Calu3 (cell line): ENCODE measurements around the gene CHMP3. TPM values are rescaled to one million over a fixed set of nuclear protein-coding genes. Genes with fewer than 3 reads are reported as not detected.

Source experiments
- Bru-seq: library from RNA; stranded (reverse); fragments of 400-500 nt; gene quantifications from one replicate; lab custom pipeline; 2021; lab: Mats Ljungman, UMichigan
- BruChase-seq, 2 experiments: library from RNA; stranded (reverse); fragments of 400-500 nt; gene quantifications; one replicate each; lab custom pipeline; 2021; lab: Mats Ljungman, UMichigan
- BruUV-seq: library from RNA; stranded (reverse); fragments of 400-500 nt; replicated peaks from 2 replicates; lab custom pipeline; 2021; lab: Mats Ljungman, UMichigan
- CTCF ChIA-PET: fragments of 300-600 bp; sonication (Branson Sonifier 250); formaldehyde crosslinking; loops from one replicate; lab custom pipeline; 2022; ENCODE audit warnings: antibody characterized with exemption; lab: Charles Lee
- DNase-seq: peaks from one replicate; pipeline ENCODE4 v3.0.0; 2022
- H3K27ac Mint-ChIP-seq: one replicate; pipeline ENCODE4 v1.8.0; 2022; ENCODE audit warnings: mixed read lengths; ENCODE audit not compliant: unreplicated experiment
- H3K27me3 Mint-ChIP-seq: one replicate; pipeline ENCODE4 v1.8.0; 2022; ENCODE audit warnings: mixed read lengths; ENCODE audit not compliant: unreplicated experiment
- H3K36me3 Mint-ChIP-seq: one replicate; pipeline ENCODE4 v1.8.0; 2022; ENCODE audit warnings: mild to moderate bottlenecking, moderate library complexity, mixed read lengths; ENCODE audit not compliant: insufficient read depth, unreplicated experiment
- H3K4me1 Mint-ChIP-seq: one replicate; pipeline ENCODE4 v1.8.0; 2022; ENCODE audit warnings: mild to moderate bottlenecking, low read depth, mixed read lengths; ENCODE audit not compliant: unreplicated experiment
- H3K4me3 Mint-ChIP-seq: one replicate; pipeline ENCODE4 v1.8.0; 2022; ENCODE audit warnings: mild to moderate bottlenecking, low read depth, moderate library complexity, mixed read lengths; ENCODE audit not compliant: unreplicated experiment
- H3K9me3 Mint-ChIP-seq: one replicate; pipeline ENCODE4 v1.8.0; 2022; ENCODE audit warnings: low read depth, mixed read lengths; ENCODE audit not compliant: unreplicated experiment
- CTCF ChIP-seq: fragments of 200-600 bp; IDR thresholded peaks from one replicate; pipeline ENCODE4 v1.8.0; 2022; ENCODE audit warnings: antibody characterized with exemption; ENCODE audit not compliant: unreplicated experiment
- intact Hi-C: fragments of 100-400 bp; cut with micrococcal nuclease; formaldehyde crosslinking; loops from one replicate; pipeline ENCODE4 v1.10.0; 2022; ENCODE audit not compliant: unreplicated experiment
- long read RNA-seq: library from polyadenylated mRNA; stranded (forward); transcript quantifications from one replicate; pipeline ENCODE4 v2.0.0, GENCODE V29; 2022
- total RNA-seq: library from RNA; stranded (reverse); gene quantifications from 2 replicates; pipeline ENCODE4 v1.2.3, GENCODE V29; 2022

The CHMP3 gene
- total RNA-seq: 126 and 127 TPM in 2 replicates
- Bru-seq, nascent RNA: percentile 94 among the genes with signal in this experiment
- BruChase-seq, experiment 1, labeled RNA remaining after a 6-hour chase: percentile 99 among the genes with signal in this experiment
- BruChase-seq, experiment 2, labeled RNA remaining after a 2-hour chase: percentile 98 among the genes with signal in this experiment
- long read RNA-seq, transcript CHMP3-201 (6 exons, 3,171 nt): major isoform, 114 of 148 reads
- long read RNA-seq, transcript CHMP3-203 (5 exons, 1,099 nt): minor isoform, 5 of 148 reads
- long read RNA-seq, partial matches to known transcripts: 3 of 148 reads
- long read RNA-seq, other reads (novel, unspliced or antisense): 26 of 148 reads

GRCh38 chr2:86562922-86563649 is at the start of gene CHMP3:
Gene CHMP3, minus strand, starts transcription at chr2:86563443. Its CDS starts 95 bp downstream, at chr2:86563348.
- CTCF ChIA-PET: no interaction called here
- Mint-ChIP-seq H3K4me1 (peaks cover 8% of the 10 kb centered on the region), H3K27me3 (no peaks in the 10 kb centered on the region)

GRCh38 chr2:86610871-86611270 is 47.6 kb upstream of the CHMP3 start:
- DNase-seq: no peak
- BruUV-seq: no TSS peak

More at GRCh38 chr2:86562922-86563649, at the start of gene CHMP3:
- peak within 1 kb of the TSS; percentile 95 for H3K4me3 Mint-ChIP-seq
- H3K36me3 Mint-ChIP-seq: peaks cover 19% of the 10 kb centered on the region
- peak; percentile 95 for DNase-seq
- TF ChIP-seq CTCF: no peak
- BruUV-seq: no TSS peak
- peaks cover 2% of the 10 kb centered on the region for H3K9me3 Mint-ChIP-seq
- H3K27ac Mint-ChIP-seq: peak within 1 kb of the TSS; percentile 97
- intact Hi-C loops: no loop called here

GRCh38 chr2:86608832-86609410 is 45.7 kb upstream of the CHMP3 start:
- CTCF ChIA-PET: no interaction called here
- no TSS peak for BruUV-seq
- Mint-ChIP-seq H3K9me3 (no peaks in the 10 kb centered on the region), H3K27me3 (no peaks in the 10 kb centered on the region), H3K4me1 (no peaks in the 10 kb centered on the region), H3K36me3 (peaks cover 13% of the 10 kb centered on the region), H3K27ac (no peak overlapping the region), H3K4me3 (no peak overlapping the region)
- DNase-seq: no peak
- no peak for TF ChIP-seq CTCF
- intact Hi-C loops: no loop called here

More at GRCh38 chr2:86610871-86611270, 47.6 kb upstream of the CHMP3 start:
- peaks cover 3% of the 10 kb centered on the region for H3K4me1 Mint-ChIP-seq
- TF ChIP-seq CTCF: no peak
- H3K36me3 Mint-ChIP-seq: peaks cover 13% of the 10 kb centered on the region
- CTCF ChIA-PET: no interaction called here
- H3K27me3 Mint-ChIP-seq: no peaks in the 10 kb centered on the region
- H3K9me3 Mint-ChIP-seq: no peaks in the 10 kb centered on the region
- no peak overlapping the region for H3K27ac Mint-ChIP-seq
- H3K4me3 Mint-ChIP-seq: no peak overlapping the region
- intact Hi-C loops: loop anchor here (10.0 kb wide), 1 partner anchor 96 kb away; no protein-coding TSS in a partner anchor

- TF ChIP-seq CTCF: no peak
- intact Hi-C loops: no loop called here
- peaks cover 6% of the 10 kb centered on the region for H3K36me3 Mint-ChIP-seq
- H3K9me3 Mint-ChIP-seq: no peaks in the 10 kb centered on the region
- no peaks in the 10 kb centered on the region for H3K4me1 Mint-ChIP-seq
- no peak overlapping the region for H3K4me3 Mint-ChIP-seq
- no peak for DNase-seq
- no TSS peak for BruUV-seq
- H3K27ac Mint-ChIP-seq: no peak overlapping the region
- CTCF ChIA-PET: no interaction called here
- no peaks in the 10 kb centered on the region for H3K27me3 Mint-ChIP-seq
Observed at GRCh38 chr2:86603905-86604304, 40.7 kb upstream of the CHMP3 start.
